ENCODE results near the gene SHB. TPM values are rescaled to one million over a fixed set of nuclear protein-coding genes. Genes with fewer than 3 reads are reported as not detected.
"Not testable (repeated sequence)": the region's sequence is repeated elsewhere in the genome, so short reads cannot be mapped to it uniquely, and the experiment has no call there.

Gene SHB
- total RNA-seq, 1 experiment from 2014 or later: 29.6 TPM

- TF ChIP-seq, protein P1, sequence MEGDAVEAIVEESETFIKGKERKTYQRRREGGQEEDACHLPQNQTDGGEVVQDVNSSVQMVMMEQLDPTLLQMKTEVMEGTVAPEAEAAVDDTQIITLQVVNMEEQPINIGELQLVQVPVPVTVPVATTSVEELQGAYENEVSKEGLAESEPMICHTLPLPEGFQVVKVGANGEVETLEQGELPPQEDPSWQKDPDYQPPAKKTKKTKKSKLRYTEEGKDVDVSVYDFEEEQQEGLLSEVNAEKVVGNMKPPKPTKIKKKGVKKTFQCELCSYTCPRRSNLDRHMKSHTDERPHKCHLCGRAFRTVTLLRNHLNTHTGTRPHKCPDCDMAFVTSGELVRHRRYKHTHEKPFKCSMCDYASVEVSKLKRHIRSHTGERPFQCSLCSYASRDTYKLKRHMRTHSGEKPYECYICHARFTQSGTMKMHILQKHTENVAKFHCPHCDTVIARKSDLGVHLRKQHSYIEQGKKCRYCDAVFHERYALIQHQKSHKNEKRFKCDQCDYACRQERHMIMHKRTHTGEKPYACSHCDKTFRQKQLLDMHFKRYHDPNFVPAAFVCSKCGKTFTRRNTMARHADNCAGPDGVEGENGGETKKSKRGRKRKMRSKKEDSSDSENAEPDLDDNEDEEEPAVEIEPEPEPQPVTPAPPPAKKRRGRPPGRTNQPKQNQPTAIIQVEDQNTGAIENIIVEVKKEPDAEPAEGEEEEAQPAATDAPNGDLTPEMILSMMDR (IDR thresholded peaks at IDR 0.05; ENCODE audit: unreplicated experiment): no peak
- no peaks in the 10 kb centered on the region for H3K36me3 Mint-ChIP-seq (ENCODE audit: insufficient read depth, unreplicated experiment)
- intact Hi-C loops (cut with micrococcal nuclease): loop anchor here (1.0 to 5.0 kb wide), 3 partner anchors 14 to 100 kb away; no protein-coding TSS in a partner anchor
- CTCF ChIA-PET: interaction anchor here (0.5 to 1.7 kb wide), 8 partner anchors 29 to 559 kb away, joined by 3 to 5 read pairs (median 4); no protein-coding TSS in a partner anchor
- POLR2A ChIA-PET: interaction anchor here (0.6 to 2.1 kb wide), 9 partner anchors 17 to 102 kb away, joined by 3 to 6 read pairs (median 4); partner anchors contain the start of gene SHB
- no peaks in the 10 kb centered on the region for H3K27me3 Mint-ChIP-seq (ENCODE audit: insufficient read depth, unreplicated experiment)
- no peaks in the 10 kb centered on the region for H3K9me3 Mint-ChIP-seq (ENCODE audit: unreplicated experiment)
- BruUV-seq (replicated peaks): no TSS peak
- peak overlapping the region; percentile 92 for H3K27ac Mint-ChIP-seq (ENCODE audit: low read depth, unreplicated experiment)
- DNase-seq (ENCODE audit: unreplicated experiment): peak; percentile 24
- H3K4me1 Mint-ChIP-seq (ENCODE audit: insufficient read depth, unreplicated experiment): peaks cover 50% of the 10 kb centered on the region
- H3K4me3 Mint-ChIP-seq (ENCODE audit: unreplicated experiment): no peak overlapping the region
Observed at GRCh38 chr9:37966412-37967013, 102.5 kb downstream of the SHB start.

DNA sequence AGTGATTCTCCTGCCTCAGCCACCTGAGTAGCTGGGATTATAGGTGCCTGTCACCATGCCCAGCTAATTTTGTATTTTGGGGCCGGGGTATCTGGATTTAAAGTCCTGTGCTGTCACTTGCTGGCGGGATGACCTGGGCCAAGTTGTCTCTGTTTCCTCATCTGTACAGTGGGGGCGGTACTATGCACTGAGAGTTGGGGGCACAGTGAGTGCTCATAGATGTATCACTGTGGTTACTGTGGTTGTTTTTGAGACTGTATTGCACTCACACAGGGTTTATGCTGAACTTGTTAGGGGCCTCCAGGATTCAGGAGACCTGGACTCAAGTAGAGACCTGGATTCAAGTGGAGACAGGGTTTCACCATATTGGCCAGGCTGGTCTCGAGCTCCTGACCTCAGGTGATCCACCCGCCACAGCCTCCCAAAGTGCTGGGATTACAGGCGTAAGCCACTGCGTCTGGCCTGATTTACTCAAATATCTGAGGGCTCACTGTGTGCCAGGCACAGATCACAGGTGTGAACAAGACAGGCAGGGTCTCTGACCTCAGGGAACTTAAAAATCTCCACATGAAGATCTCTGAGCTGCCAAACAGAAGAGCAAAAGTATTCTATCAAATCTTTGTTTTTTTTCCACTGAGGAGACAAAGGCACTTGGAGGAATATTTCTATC is 103.2 kb downstream of the SHB start:
- H3K27me3 Mint-ChIP-seq (ENCODE audit: insufficient read depth, unreplicated experiment); H3K4me3 Mint-ChIP-seq (ENCODE audit: unreplicated experiment); H3K36me3 Mint-ChIP-seq (ENCODE audit: insufficient read depth, unreplicated experiment); BruUV-seq (replicated peaks); H3K9me3 Mint-ChIP-seq (ENCODE audit: unreplicated experiment): not testable (repeated sequence)
- peaks cover 50% of the 10 kb centered on the region for H3K4me1 Mint-ChIP-seq (ENCODE audit: insufficient read depth, unreplicated experiment)
- intact Hi-C loops (cut with micrococcal nuclease): loop anchor here (2.0 to 5.0 kb wide), 2 partner anchors 13 to 81 kb away; no protein-coding TSS in a partner anchor
- peak overlapping the region; percentile 92 for H3K27ac Mint-ChIP-seq (ENCODE audit: low read depth, unreplicated experiment)
- ChIA-PET POLR2A (interaction anchor here (0.6 to 2.1 kb wide), 3 partner anchors 43 to 101 kb away, joined by 4 to 6 read pairs (median 6); no protein-coding TSS in a partner anchor), CTCF (interaction anchor here (0.7 to 1.7 kb wide), 3 partner anchors 36 to 65 kb away, joined by 3 to 4 read pairs (median 3); no protein-coding TSS in a partner anchor)
- peak; percentile 23 for DNase-seq (ENCODE audit: unreplicated experiment)

- POLR2A ChIA-PET: no interaction called here
- peak; percentile 24 for DNase-seq (ENCODE audit: unreplicated experiment)
- Mint-ChIP-seq H3K27ac (ENCODE audit: low read depth, unreplicated experiment) (peak overlapping the region; percentile 92), H3K27me3 (ENCODE audit: insufficient read depth, unreplicated experiment) (no peaks in the 10 kb centered on the region), H3K4me3 (ENCODE audit: unreplicated experiment) (no peak overlapping the region), H3K9me3 (ENCODE audit: unreplicated experiment) (no peaks in the 10 kb centered on the region), H3K4me1 (ENCODE audit: insufficient read depth, unreplicated experiment) (peaks cover 50% of the 10 kb centered on the region), H3K36me3 (ENCODE audit: insufficient read depth, unreplicated experiment) (no peaks in the 10 kb centered on the region)
- no TSS peak for BruUV-seq (replicated peaks)
- intact Hi-C loops (cut with micrococcal nuclease): loop anchor here (5.0 kb wide), 1 partner anchor 82 kb away; no protein-coding TSS in a partner anchor
- CTCF ChIA-PET: no interaction called here
- TF ChIP-seq, protein P1 (IDR thresholded peaks at IDR 0.05; ENCODE audit: unreplicated experiment): no peak
Observed at GRCh38 chr9:37965116-37965515, 103.9 kb downstream of the SHB start.

- H3K27me3 Mint-ChIP-seq (ENCODE audit: insufficient read depth, unreplicated experiment): no peaks in the 10 kb centered on the region
- peaks cover 50% of the 10 kb centered on the region for H3K4me1 Mint-ChIP-seq (ENCODE audit: insufficient read depth, unreplicated experiment)
- H3K36me3 Mint-ChIP-seq (ENCODE audit: insufficient read depth, unreplicated experiment): no peaks in the 10 kb centered on the region
- ChIA-PET CTCF (no interaction called here), POLR2A (no interaction called here)
- DNase-seq (ENCODE audit: unreplicated experiment): no peak
- H3K4me3 Mint-ChIP-seq (ENCODE audit: unreplicated experiment): no peak overlapping the region
- H3K9me3 Mint-ChIP-seq (ENCODE audit: unreplicated experiment): no peaks in the 10 kb centered on the region
- H3K27ac Mint-ChIP-seq (ENCODE audit: low read depth, unreplicated experiment): peak overlapping the region; percentile 92
- TF ChIP-seq, protein P1 (IDR thresholded peaks at IDR 0.05; ENCODE audit: unreplicated experiment): no peak
- intact Hi-C loops (cut with micrococcal nuclease): loop anchor here (5.0 kb wide), 1 partner anchor 83 kb away; no protein-coding TSS in a partner anchor
- no TSS peak for BruUV-seq (replicated peaks)
Observed at GRCh38 chr9:37964740-37965081, 104.3 kb downstream of the SHB start.
